Breast epithelium (tissue), 4 donors: ENCODE data around the gene KCNH2. TPM values are rescaled to one million over a fixed set of nuclear protein-coding genes. Genes with fewer than 3 reads are reported as not detected.

Experiments used
- DNase-seq, 2 donors: peaks; one replicate each; pipeline ENCODE4 v3.0.0-alpha.2; 2019; ENCODE audit warnings: low spot score in 2 of 2
- H3K27ac ChIP-seq, 2 donors: fragments of 200-600 bp; sonication (generic) in 1 of 2; one replicate each; pipeline ENCODE4 v1.5.1; 2016 to 2019; ENCODE audit warnings: mild to moderate bottlenecking in 1 of 2
- H3K27me3 ChIP-seq, 2 donors: fragments of 200-600 bp; sonication (generic) in 1 of 2; one replicate each; pipeline versions ENCODE4 v1.5.1 to v1.6.0; 2017 to 2019; ENCODE audit warnings: control low read depth in 1 of 2, mild to moderate bottlenecking in 1 of 2
- H3K36me3 ChIP-seq: fragments of 200-600 bp; one replicate; pipeline ENCODE4 v1.5.1; 2019
- H3K4me1 ChIP-seq, 2 donors: fragments of 200-600 bp; sonication (generic); one replicate each; pipeline ENCODE4 v1.5.1; 2016 to 2019; ENCODE audit warnings: control low read depth in 1 of 2
- H3K4me3 ChIP-seq, 3 donors: fragments of 200-600 bp; sonication (generic); 1 replicate in 2 of 3; 2 replicates in 1 of 3; pipeline ENCODE4 v1.5.1; 2016 to 2019; ENCODE audit warnings: mild to moderate bottlenecking in 3 of 3, moderate library complexity in 2 of 3
- H3K9me3 ChIP-seq, 2 donors: fragments of 200-600 bp; sonication (generic) in 1 of 2; one replicate each; pipeline ENCODE4 v1.5.1; 2016 to 2019; ENCODE audit warnings: control low read depth in 1 of 2
- CTCF ChIP-seq, 3 donors: fragments of 450-650 bp; IDR thresholded peaks; one replicate each; pipeline ENCODE4 v1.5.1; 2016 to 2017; ENCODE audit warnings: antibody characterized with exemption in 3 of 3, mild to moderate bottlenecking in 3 of 3, moderate library complexity in 3 of 3
- POLR2A ChIP-seq: fragments of 450-650 bp; IDR thresholded peaks from one replicate; pipeline ENCODE4 v1.6.1; 2016; ENCODE audit warnings: antibody characterized with exemption, mild to moderate bottlenecking, moderate library complexity
- POLR2AphosphoS5 ChIP-seq, 3 donors: sonication (generic); formaldehyde crosslinking; IDR thresholded peaks; one replicate each; pipeline ENCODE4 v1.6.1; 2017; ENCODE audit warnings: antibody characterized with exemption in 3 of 3
- intact Hi-C: fragments of 100-400 bp; cut with DNase I; formaldehyde crosslinking; loops from one replicate; pipeline ENCODE4 v1.15.1; 2023; ENCODE audit warnings: low total_unique reads
- total RNA-seq, 3 donors: library from RNA; depleted of rRNA; stranded (reverse); fragments of >200 nt; gene quantifications; one replicate each; pipeline ENCODE4 v1.1.0, GENCODE V29; 2016

The KCNH2 gene
- total RNA-seq, 3 donors from 2014 or later: under 0.01 to 0.29 (median 0.16) TPM

- Histone ChIP-seq H3K4me1 (peaks cover 4 to 7% of the 10 kb centered on the region in 2 donors), H3K27me3 (peaks cover 0 to 47% of the 10 kb centered on the region in 2 donors), H3K27ac (no peak overlapping the region), H3K9me3 (no peaks in the 10 kb centered on the region), H3K36me3 (no peaks in the 10 kb centered on the region), H3K4me3 (no peak overlapping the region)
- TF ChIP-seq POLR2A (no peak), CTCF (IDR thresholded peaks at IDR 0.05) (no peak), POLR2AphosphoS5 (IDR thresholded peaks at IDR 0.05) (no peak)
- intact Hi-C loops: no loop called here
- no peak for DNase-seq
Measured at GRCh38 chr7:150956395-150957132, 21.6 kb downstream of the KCNH2 start.

GRCh38 chr7:150955519-150956394 is 22.4 kb downstream of the KCNH2 start:
- no peak for TF ChIP-seq CTCF (IDR thresholded peaks at IDR 0.05)
- TF ChIP-seq POLR2A: no peak
- TF ChIP-seq POLR2AphosphoS5 (IDR thresholded peaks at IDR 0.05): no peak
- intact Hi-C loops: no loop called here
- Histone ChIP-seq H3K4me1 (peaks cover 4 to 7% of the 10 kb centered on the region in 2 donors), H3K4me3 (peak overlapping the region; percentile 1 to 48 (median 25)), H3K27me3 (peaks cover 0 to 47% of the 10 kb centered on the region in 2 donors), H3K36me3 (no peaks in the 10 kb centered on the region), H3K9me3 (no peaks in the 10 kb centered on the region), H3K27ac (no peak overlapping the region)
- no peak for DNase-seq

- TF ChIP-seq CTCF (IDR thresholded peaks at IDR 0.05) (no peak), POLR2AphosphoS5 (IDR thresholded peaks at IDR 0.05) (no peak), POLR2A (no peak)
- DNase-seq: no peak
- Histone ChIP-seq H3K4me3 (peak overlapping the region in 2 of 3 donors; percentile 25 to 48), H3K9me3 (no peaks in the 10 kb centered on the region), H3K27me3 (peaks cover 0 to 47% of the 10 kb centered on the region in 2 donors), H3K4me1 (peaks cover 4 to 7% of the 10 kb centered on the region in 2 donors), H3K27ac (no peak overlapping the region), H3K36me3 (no peaks in the 10 kb centered on the region)
- intact Hi-C loops: no loop called here
Measured at GRCh38 chr7:150954986-150955518, 23.1 kb downstream of the KCNH2 start.

- Histone ChIP-seq H3K27me3 (peaks cover 0 to 42% of the 10 kb centered on the region in 2 donors), H3K36me3 (no peaks in the 10 kb centered on the region), H3K4me1 (peaks cover 4 to 7% of the 10 kb centered on the region in 2 donors), H3K4me3 (no peak overlapping the region), H3K9me3 (no peaks in the 10 kb centered on the region), H3K27ac (no peak overlapping the region)
- no peak for TF ChIP-seq POLR2AphosphoS5 (IDR thresholded peaks at IDR 0.05)
- no peak for TF ChIP-seq CTCF (IDR thresholded peaks at IDR 0.05)
- no peak for TF ChIP-seq POLR2A
- intact Hi-C loops: no loop called here
- DNase-seq: no peak
Measured at GRCh38 chr7:150954201-150954985, 23.7 kb downstream of the KCNH2 start.
